ENCODE data around the gene CDKAL1.

- TF ChIP-seq, protein P1, sequence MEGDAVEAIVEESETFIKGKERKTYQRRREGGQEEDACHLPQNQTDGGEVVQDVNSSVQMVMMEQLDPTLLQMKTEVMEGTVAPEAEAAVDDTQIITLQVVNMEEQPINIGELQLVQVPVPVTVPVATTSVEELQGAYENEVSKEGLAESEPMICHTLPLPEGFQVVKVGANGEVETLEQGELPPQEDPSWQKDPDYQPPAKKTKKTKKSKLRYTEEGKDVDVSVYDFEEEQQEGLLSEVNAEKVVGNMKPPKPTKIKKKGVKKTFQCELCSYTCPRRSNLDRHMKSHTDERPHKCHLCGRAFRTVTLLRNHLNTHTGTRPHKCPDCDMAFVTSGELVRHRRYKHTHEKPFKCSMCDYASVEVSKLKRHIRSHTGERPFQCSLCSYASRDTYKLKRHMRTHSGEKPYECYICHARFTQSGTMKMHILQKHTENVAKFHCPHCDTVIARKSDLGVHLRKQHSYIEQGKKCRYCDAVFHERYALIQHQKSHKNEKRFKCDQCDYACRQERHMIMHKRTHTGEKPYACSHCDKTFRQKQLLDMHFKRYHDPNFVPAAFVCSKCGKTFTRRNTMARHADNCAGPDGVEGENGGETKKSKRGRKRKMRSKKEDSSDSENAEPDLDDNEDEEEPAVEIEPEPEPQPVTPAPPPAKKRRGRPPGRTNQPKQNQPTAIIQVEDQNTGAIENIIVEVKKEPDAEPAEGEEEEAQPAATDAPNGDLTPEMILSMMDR (IDR thresholded peaks at IDR 0.05): no peak
- TF ChIP-seq POLR2A (IDR thresholded peaks at IDR 0.05): no peak
These were observed 72.6 kb downstream of the CDKAL1 start for GRCh38 chr6:20606831-20607230.
